Left forelimb (tissue), 1 donor: Measurements from ENCODE around the gene GNB3.
"Not testable (repeated sequence)": the region's sequence is repeated elsewhere in the genome, so short reads cannot be mapped to it uniquely, and the experiment has no call there.

Experiments
- DNase-seq: peaks from one replicate; pipeline ENCODE4 v3.0.0-alpha.2; 2018; ENCODE audit warnings: low spot score

Gene GNB3

GRCh38 chr12:6860942-6861341 lies 20.2 kb downstream of the GNB3 start:
- no peak for DNase-seq

- DNase-seq = no peak
These were observed 20.7 kb downstream of the GNB3 start for GRCh38 chr12:6861391-6861790.

- DNase-seq = no peak
These were observed 22.3 kb downstream of the GNB3 start for GRCh38 chr12:6863033-6863432.

DNA sequence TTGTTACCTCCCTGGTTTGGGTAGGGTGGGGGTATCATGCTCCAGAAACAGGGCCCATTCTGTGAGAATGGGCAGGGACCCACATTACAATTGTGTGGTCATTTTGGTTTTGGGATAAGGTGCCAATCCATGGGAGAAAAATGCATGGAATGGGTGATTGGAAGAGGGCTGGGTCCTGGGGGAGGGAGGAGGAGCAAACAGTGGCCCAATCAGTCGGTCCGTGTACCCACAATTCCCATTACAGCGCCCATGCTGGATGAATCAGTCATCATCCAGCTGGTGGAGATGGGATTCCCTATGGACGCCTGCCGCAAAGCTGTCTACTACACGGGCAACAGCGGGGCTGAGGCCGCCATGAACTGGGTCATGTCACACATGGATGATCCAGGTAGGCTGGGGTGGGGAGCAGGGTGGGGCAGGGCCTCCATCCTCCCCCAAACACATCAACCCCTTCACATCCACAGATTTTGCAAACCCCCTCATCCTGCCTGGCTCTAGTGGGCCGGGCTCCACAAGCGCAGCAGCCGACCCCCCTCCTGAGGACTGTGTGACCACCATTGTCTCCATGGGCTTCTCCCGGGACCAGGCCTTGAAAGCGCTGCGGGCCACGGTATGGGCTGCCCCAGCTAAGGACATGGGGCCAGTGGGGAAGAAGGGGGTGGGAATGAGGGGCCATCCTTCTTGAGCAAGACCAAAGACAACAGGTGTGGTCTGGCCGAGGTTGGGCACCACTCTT lies 23.0 kb downstream of the GNB3 start:
- DNase-seq = no peak

DNA sequence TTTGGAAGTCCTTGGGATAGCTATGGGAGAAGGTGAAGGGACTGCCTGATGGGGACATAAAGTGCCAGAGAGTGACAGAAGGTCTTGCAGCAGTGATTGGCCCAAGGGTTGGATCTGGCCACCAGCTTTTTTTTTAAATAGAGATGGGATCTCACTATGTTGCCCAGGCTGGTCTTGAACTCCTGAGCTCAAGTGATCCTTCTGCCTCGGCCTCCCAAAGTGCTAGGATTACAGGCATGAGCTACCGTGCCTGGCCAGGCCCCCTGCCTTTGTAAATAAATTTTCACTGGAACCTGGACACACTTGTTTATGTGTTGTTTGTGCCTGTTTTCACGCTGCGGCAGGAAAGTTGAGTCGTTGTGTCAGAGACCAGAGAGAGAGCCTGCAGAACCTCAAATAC lies 24.6 kb downstream of the GNB3 start:
- not testable (repeated sequence) for DNase-seq

GRCh38 chr12:6866163-6866919 lies 25.6 kb downstream of the GNB3 start:
- no peak for DNase-seq

DNA sequence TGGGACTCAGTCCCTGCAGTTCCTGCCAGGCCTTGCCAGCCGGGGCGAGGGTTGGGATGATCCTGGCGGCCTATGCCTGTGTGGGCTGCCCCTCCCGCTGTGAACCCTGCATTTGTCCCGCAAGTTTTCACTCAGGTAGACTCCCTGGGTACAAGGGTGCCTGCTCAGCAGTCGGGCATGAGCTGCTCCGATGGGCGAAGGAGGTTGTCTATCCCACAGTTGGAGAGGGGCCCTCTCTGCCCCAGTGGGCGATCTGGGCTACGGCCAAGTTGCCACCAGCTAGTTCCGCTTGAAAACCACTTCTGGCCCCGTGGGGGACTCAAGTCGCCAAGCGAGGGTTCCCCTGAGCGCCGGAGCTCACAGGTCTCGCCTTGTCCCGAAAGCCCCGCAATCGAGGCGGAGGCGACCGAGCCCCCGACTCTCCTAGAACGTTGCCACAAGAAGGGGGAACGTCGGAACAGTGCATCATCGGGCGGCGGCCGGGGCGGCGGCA lies 26.2 kb downstream of the GNB3 start:
- DNase-seq = no peak

DNA sequence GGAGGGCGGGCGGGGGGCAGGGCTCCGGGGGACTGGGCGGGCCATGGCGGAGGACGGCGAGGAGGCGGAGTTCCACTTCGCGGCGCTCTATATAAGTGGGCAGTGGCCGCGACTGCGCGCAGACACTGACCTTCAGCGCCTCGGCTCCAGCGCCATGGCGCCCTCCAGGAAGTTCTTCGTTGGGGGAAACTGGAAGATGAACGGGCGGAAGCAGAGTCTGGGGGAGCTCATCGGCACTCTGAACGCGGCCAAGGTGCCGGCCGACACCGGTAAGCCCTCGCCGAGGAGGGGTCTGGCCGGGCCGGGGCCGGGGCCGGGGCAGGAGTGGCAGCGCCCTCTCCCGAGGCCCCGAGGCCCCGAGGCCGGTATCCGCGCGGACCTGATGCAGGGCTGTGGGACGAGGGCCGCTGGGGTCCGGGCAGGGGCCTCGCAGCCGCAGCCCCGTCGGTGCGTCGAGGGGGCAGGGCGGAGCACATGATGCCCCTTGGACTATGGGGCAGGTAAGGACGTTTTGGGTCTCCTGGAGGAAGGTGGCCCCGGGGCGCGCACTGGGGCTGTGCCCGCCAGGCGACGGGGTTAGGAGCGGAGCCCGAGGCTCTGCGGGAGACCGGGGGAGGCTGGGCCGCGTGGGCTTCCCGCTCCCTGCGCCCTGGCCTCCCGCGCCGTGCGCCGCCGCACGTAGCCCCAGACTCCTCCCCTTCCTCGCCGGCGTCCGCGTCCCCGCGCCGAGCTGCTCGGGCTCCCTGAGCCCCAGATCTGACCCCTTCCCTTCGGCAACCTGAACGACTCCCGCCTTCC lies 26.9 kb downstream of the GNB3 start, which contains the start of gene TPI1:
TPI1 (plus strand) TSS at position 119 of the 798 bp plus-strand sequence; CDS start at position 155, 36 bp downstream.
- DNase-seq = peak; percentile 91

- no peak for DNase-seq
These were observed 27.7 kb downstream of the GNB3 start for GRCh38 chr12:6868211-6869048.

GRCh38 chr12:6869049-6870021 lies 28.6 kb downstream of the GNB3 start:
- peak; percentile 81 for DNase-seq

GRCh38 chr12:6870304-6870703 lies 29.6 kb downstream of the GNB3 start:
- not testable (repeated sequence) for DNase-seq

DNA sequence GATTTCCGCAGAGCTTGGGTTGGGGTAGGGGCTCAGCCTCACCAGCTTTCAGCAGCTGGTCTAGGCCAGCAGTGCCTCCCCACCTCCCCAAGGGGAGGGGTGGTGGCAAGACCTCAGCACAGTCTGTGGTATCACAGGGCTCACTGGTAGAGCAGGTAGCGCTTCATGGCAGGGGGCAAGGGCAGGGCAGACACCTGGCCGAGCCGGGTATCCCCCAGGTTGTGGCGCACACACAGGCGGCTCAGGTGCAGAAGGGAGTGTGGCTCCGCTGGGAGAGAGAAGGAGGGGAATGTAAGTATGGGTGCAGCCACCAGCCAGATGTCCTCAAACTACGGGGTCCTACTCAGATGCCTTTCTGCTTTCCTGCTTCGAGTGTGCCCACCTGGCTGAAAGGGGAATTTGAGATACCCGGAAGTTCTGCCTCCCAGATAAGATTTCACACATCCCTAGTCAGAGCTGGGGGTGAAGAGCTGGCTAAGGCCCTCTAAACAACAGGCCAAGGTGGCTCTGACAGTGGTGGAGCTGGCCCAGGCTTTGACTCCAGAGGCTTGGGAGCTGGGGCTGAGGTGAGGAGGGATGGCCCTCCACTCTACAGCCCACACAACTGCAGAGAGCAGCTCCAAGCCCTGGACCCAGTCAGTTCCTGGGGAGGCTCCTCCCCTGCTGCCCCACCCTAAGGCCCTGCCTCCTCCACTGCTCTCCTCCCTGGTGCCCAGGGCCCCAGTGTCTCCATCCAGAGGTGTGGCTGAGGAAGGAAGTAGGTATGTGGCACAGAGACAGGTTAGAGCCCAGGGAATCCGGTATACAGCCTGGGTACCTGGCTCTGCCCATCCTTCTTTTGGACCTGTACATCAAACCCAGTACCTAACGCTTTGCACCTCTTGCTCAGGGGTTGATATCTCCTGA lies 30.6 kb downstream of the GNB3 start:
- no peak for DNase-seq

GRCh38 chr12:6872073-6873048 lies 31.6 kb downstream of the GNB3 start:
- peak; percentile 88 for DNase-seq

DNA sequence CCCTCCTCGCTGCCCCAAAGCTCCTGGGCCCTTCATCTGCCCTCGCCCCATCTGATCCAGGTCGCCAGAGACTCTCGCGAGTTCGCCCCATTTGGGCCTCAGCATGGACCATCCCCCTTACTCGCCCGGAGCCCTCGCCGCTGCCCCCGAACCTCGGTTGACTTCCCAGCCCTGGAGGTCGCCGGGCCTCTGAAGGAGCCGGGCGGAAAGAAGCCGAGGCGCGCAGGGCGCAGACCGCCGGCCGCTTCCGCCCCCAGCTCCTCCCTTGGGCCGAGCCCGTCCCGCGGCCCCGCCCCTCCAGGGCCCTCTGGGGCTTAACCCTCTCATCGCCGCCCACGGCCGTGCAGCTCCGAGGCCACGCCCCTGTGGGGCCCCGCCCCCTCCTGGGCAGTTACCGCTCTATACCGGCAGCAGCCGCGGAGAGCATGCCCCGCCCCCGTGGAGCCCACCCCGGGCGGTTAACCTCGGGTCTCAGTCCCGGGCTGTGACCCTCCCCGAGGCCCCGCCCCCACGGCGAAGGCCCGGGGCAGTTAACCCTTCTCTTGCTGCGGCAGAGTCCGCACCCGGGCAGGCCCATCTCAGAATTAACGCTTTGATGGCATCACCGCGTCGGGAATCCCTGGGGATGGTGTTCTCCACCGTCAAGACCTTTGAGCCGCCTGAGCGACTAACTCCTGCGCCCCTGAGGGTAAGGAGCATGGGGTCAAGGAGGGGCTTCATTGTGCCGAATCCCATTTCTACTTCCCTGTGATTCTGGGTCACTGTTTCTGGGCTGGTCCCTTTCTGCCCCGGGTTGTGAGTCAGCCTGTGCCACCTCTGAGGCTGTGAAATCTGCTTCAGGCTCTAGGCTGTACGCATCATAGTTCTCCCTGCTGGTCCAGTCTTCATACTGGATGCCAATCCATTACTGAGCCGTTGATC lies 32.6 kb downstream of the GNB3 start, which contains the start of gene SPSB2:
SPSB2 (minus strand) TSS at position 210 of the 921 bp plus-strand sequence. CDS start 402 bp downstream, outside the sequence.
- DNase-seq = peak; percentile 98

DNA sequence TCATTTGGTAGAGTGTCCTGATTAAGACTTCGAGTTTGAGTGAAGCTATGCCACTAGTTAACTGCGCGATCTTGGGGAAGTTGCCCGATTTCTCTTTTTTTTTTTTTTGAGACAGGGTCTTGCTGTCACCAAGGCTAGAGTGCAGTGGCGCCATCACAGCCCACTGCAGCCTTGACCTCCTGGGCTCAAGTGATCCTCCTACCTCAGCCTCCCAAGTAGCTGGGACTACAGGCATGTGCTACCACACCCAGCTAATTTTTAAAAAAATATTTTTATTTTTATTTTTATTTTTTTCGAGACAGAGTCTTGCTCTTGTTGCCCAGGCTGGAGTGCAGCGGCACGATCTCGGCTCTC lies 33.3 kb downstream of the GNB3 start:
- DNase-seq = not testable (repeated sequence)

DNA sequence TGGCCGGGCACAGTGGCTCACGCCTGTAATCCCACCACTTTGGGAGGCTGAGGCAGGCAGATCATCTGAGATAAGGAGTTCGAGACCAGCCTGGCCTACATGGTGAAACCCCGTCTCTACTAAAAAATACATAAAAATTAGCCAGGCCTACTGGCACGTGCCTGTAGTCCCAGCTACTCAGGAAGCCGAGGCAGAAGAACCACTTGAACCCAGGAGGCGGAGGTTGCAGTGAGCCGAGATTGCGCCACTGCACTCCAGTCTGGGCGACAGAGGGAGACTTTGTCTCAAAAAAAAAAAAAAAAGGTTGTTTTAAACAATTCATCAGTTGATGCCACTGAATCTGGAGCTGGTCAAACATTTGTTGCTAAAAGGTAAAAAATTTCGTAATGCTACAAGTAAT lies 39.1 kb downstream of the GNB3 start:
- DNase-seq = not testable (repeated sequence)

GRCh38 chr12:6883252-6883651 lies 42.5 kb downstream of the GNB3 start:
- DNase-seq = no peak
